ENCODE data around the gene TALDO1. TPM values are rescaled to one million over a fixed set of nuclear protein-coding genes. Genes with fewer than 3 reads are reported as not detected.

The TALDO1 gene
- total RNA-seq, 1 experiment from 2014 or later: 137 TPM

DNA sequence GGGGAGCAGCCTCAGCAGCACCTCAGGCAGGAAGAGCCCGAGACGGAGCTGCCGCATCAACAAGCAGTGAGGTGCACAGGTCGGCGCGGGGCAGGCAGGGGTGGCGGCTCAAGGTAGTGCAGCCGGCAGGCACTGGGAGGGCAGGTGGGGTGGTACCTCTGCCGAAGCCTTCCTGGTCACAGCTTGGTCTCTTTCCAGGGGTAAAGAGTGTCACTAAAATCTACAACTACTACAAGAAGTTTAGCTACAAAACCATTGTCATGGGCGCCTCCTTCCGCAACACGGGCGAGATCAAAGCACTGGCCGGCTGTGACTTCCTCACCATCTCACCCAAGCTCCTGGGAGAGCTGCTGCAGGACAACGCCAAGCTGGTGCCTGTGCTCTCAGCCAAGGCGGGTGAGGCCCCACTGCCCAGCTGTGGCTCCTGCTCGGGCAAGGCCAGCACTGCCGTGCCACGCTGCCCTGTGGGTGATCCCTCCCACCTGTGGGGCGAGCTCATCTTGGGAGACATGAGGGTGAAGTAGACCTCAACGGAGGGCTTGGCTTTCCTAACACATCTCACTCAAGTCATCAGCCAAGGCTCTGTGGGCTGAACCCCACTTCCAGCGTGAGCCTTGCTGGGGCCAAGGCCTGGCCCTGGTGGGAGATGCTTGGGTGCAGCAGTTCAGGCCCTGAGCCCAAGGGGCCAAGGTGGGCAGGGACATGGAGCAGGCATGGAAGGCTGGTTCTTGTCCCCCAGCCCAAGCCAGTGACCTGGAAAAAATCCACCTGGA, 16.5 kb downstream of the TALDO1 start:
- POLR2A ChIA-PET: interaction anchor here (0.6 to 7.7 kb wide), 15 partner anchors 10 to 71 kb away, joined by 3 to 125 read pairs (median 7); partner anchors contain the start of genes CD151, DEAF1, GATD1 and PIDD1
- Mint-ChIP-seq H3K4me3 (ENCODE audit: unreplicated experiment) (peak overlapping the region; percentile 59), H3K9me3 (ENCODE audit: unreplicated experiment) (no peaks in the 10 kb centered on the region), H3K27ac (ENCODE audit: low read depth, unreplicated experiment) (peak overlapping the region; percentile 93), H3K27me3 (ENCODE audit: insufficient read depth, unreplicated experiment) (no peaks in the 10 kb centered on the region), H3K4me1 (ENCODE audit: insufficient read depth, unreplicated experiment) (peaks cover 16% of the 10 kb centered on the region), H3K36me3 (ENCODE audit: insufficient read depth, unreplicated experiment) (peaks cover 95% of the 10 kb centered on the region)
- intact Hi-C loops (cut with micrococcal nuclease): loop anchor here (2.0 to 5.0 kb wide), 2 partner anchors 34 to 35 kb away; partner anchors contain the start of gene SLC25A22
- TF ChIP-seq, protein P1, sequence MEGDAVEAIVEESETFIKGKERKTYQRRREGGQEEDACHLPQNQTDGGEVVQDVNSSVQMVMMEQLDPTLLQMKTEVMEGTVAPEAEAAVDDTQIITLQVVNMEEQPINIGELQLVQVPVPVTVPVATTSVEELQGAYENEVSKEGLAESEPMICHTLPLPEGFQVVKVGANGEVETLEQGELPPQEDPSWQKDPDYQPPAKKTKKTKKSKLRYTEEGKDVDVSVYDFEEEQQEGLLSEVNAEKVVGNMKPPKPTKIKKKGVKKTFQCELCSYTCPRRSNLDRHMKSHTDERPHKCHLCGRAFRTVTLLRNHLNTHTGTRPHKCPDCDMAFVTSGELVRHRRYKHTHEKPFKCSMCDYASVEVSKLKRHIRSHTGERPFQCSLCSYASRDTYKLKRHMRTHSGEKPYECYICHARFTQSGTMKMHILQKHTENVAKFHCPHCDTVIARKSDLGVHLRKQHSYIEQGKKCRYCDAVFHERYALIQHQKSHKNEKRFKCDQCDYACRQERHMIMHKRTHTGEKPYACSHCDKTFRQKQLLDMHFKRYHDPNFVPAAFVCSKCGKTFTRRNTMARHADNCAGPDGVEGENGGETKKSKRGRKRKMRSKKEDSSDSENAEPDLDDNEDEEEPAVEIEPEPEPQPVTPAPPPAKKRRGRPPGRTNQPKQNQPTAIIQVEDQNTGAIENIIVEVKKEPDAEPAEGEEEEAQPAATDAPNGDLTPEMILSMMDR (IDR thresholded peaks at IDR 0.05; ENCODE audit: unreplicated experiment): no peak
- BruUV-seq (replicated peaks): TSS peak; percentile 31
- CTCF ChIA-PET: interaction anchor here (0.6 to 1.7 kb wide), 9 partner anchors 13 to 783 kb away, joined by 3 to 8 read pairs (median 3); no protein-coding TSS in a partner anchor
- no peak for DNase-seq (ENCODE audit: unreplicated experiment)

DNA sequence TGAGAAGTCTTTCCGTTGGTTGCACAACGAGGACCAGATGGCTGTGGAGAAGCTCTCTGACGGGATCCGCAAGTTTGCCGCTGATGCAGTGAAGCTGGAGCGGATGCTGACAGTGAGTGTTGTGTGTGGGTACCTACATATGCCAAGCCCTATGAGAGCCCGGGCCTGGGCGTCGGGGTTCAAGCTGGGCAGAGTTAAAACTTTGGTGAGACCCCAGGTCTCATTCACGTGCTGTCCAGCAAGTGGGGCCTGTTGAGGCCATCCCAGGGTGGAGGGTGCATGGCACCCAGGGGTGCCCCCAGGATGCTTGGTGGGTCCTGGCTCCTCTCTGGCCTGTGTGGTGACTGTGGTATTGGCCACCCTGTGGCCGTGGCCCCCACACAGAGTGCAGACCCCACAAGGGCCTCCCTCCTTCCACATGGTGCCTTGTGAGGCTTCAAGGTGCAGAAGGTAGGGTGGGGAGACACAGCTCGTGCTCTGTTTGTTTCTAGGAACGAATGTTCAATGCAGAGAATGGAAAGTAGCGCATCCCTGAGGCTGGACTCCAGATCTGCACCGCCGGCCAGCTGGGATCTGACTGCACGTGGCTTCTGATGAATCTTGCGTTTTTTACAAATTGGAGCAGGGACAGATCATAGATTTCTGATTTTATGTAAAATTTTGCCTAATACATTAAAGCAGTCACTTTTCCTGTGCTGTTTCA, 17.2 kb downstream of the TALDO1 start:
- Mint-ChIP-seq H3K4me1 (ENCODE audit: insufficient read depth, unreplicated experiment) (peaks cover 16% of the 10 kb centered on the region), H3K4me3 (ENCODE audit: unreplicated experiment) (no peak overlapping the region), H3K27ac (ENCODE audit: low read depth, unreplicated experiment) (no peak overlapping the region), H3K36me3 (ENCODE audit: insufficient read depth, unreplicated experiment) (peaks cover 95% of the 10 kb centered on the region), H3K9me3 (ENCODE audit: unreplicated experiment) (no peaks in the 10 kb centered on the region), H3K27me3 (ENCODE audit: insufficient read depth, unreplicated experiment) (no peaks in the 10 kb centered on the region)
- intact Hi-C loops (cut with micrococcal nuclease): loop anchor here (5.0 kb wide), 1 partner anchor 33 kb away; the partner anchor contains the start of gene SLC25A22
- no TSS peak for BruUV-seq (replicated peaks)
- POLR2A ChIA-PET: interaction anchor here (1.0 to 7.7 kb wide), 8 partner anchors 9 to 68 kb away, joined by 3 to 125 read pairs (median 8); partner anchors contain the start of genes DEAF1, GATD1, PIDD1 and PNPLA2
- TF ChIP-seq, protein P1 (IDR thresholded peaks at IDR 0.05; ENCODE audit: unreplicated experiment): no peak
- CTCF ChIA-PET: interaction anchor here (0.6 to 1.9 kb wide), 6 partner anchors 13 to 184 kb away, joined by 3 to 7 read pairs (median 4); no protein-coding TSS in a partner anchor
- DNase-seq (ENCODE audit: unreplicated experiment): no peak

DNA sequence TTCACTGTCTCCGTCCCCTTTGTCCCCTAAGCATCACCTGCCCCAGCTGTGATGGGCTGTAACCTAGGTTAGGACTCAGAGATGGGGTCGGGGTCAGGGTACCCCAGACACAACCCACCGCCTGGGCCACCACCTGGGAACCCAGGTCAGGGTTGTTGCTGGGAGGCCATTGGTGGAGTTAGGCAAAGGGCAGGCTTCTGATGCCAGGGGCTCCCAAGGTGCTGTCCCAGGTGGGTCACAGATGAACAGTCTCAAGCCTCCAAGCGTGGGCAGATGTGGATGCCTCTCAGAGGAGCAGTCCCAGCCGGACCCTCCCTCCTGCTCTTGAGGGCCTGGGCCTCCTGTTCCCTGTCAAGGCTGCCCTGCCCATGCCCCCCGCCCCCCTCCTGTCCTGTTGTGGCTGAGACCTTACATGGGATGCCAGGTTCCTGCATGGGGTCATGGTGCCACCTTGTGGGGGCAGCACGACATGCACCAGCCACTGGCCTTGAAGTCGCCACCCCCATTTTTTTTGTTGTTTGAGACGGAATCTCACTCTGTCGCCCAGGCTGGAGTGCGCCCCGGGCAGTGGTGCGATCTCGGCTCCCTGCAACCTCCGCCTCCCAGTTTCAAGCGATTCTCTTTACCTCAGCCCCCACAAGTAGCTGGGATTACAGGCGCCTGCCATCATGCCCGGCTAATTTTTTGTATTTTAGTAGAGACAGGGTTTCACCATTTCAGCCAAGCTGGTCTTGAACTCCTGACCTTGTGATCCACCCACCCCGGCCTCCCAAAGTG, 17.9 kb downstream of the TALDO1 start:
- no peaks in the 10 kb centered on the region for H3K9me3 Mint-ChIP-seq (ENCODE audit: unreplicated experiment)
- TF ChIP-seq, protein P1 (IDR thresholded peaks at IDR 0.05; ENCODE audit: unreplicated experiment): peak; percentile 54
- CTCF ChIA-PET: interaction anchor here (0.6 to 1.9 kb wide), 8 partner anchors 8 to 103 kb away, joined by 3 to 10 read pairs (median 6); no protein-coding TSS in a partner anchor
- DNase-seq (ENCODE audit: unreplicated experiment): peak; percentile 62
- H3K27me3 Mint-ChIP-seq (ENCODE audit: insufficient read depth, unreplicated experiment): no peaks in the 10 kb centered on the region
- H3K4me3 Mint-ChIP-seq (ENCODE audit: unreplicated experiment): no peak overlapping the region
- POLR2A ChIA-PET: interaction anchor here (1.0 to 7.7 kb wide), 4 partner anchors 8 to 69 kb away, joined by 3 to 125 read pairs (median 40); partner anchors contain the start of genes DEAF1, GATD1, TALDO1 and TMEM80
- no TSS peak for BruUV-seq (replicated peaks)
- intact Hi-C loops (cut with micrococcal nuclease): no loop called here
- peaks cover 95% of the 10 kb centered on the region for H3K36me3 Mint-ChIP-seq (ENCODE audit: insufficient read depth, unreplicated experiment)
- H3K27ac Mint-ChIP-seq (ENCODE audit: low read depth, unreplicated experiment): no peak overlapping the region
- H3K4me1 Mint-ChIP-seq (ENCODE audit: insufficient read depth, unreplicated experiment): peaks cover 16% of the 10 kb centered on the region

All from MCF 10A (cell line).